Activated naive CD8-positive, alpha-beta T cell treated with anti-CD3 and anti-CD28 coated beads for 36 hours (primary cell): ENCODE measurements around the gene SPOCK1. TPM values are rescaled to one million over a fixed set of nuclear protein-coding genes. Genes with fewer than 3 reads are reported as not detected.

Source experiments
- DNase-seq: peaks from one replicate; pipeline ENCODE4 v3.0.0; 2021
- H3K27ac Mint-ChIP-seq: one replicate; pipeline ENCODE4 v1.8.0; 2022; ENCODE audit warnings: mild to moderate bottlenecking, moderate library complexity, mixed read lengths
- H3K27me3 Mint-ChIP-seq: one replicate; pipeline ENCODE4 v1.8.0; 2022; ENCODE audit warnings: mild to moderate bottlenecking, mixed read lengths
- H3K36me3 Mint-ChIP-seq: one replicate; pipeline ENCODE4 v1.8.0; 2021; ENCODE audit warnings: mild to moderate bottlenecking, mixed read lengths
- H3K4me1 Mint-ChIP-seq: one replicate; pipeline ENCODE4 v1.8.0; 2021; ENCODE audit warnings: mixed read lengths
- H3K4me3 Mint-ChIP-seq: one replicate; pipeline ENCODE4 v1.8.0; 2022; ENCODE audit warnings: mild to moderate bottlenecking, moderate library complexity, mixed read lengths
- H3K9me3 Mint-ChIP-seq: one replicate; pipeline ENCODE4 v1.8.0; 2022; ENCODE audit warnings: mixed read lengths
- total RNA-seq, 2 experiments: library from RNA; stranded (reverse); gene quantifications; one replicate each; pipeline ENCODE4 v1.2.3, GENCODE V29; 2021

SPOCK1 gene
- total RNA-seq, 2 experiments from 2014 or later: 0.12 TPM; not detected in 1

DNA sequence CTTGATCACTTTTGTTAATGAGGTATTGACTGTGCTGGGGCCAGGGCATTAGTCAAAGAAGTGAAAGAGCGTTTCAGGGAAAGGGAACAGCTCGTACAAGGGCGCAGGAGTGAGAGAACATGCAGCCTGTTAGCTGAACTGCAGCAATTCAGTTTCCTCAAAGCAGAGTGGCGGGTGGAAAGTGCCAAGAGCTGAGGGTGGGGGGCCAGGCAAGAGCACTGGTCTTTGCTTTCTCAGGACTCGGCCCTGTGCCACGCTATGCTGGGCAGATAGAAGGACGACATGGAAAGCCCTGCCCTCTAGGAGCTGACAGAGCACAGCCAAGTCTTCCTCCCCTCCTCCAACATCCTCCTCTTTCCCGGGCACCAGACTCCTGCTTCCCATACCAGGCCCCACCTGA lies 304.8 kb downstream of the SPOCK1 start:
- H3K36me3 Mint-ChIP-seq: no peaks in the 10 kb centered on the region
- H3K27ac Mint-ChIP-seq: no peak overlapping the region
- H3K4me3 Mint-ChIP-seq: no peak overlapping the region
- H3K27me3 Mint-ChIP-seq: peaks cover 5% of the 10 kb centered on the region
- H3K9me3 Mint-ChIP-seq: no peaks in the 10 kb centered on the region
- no peaks in the 10 kb centered on the region for H3K4me1 Mint-ChIP-seq
- no peak for DNase-seq

DNA sequence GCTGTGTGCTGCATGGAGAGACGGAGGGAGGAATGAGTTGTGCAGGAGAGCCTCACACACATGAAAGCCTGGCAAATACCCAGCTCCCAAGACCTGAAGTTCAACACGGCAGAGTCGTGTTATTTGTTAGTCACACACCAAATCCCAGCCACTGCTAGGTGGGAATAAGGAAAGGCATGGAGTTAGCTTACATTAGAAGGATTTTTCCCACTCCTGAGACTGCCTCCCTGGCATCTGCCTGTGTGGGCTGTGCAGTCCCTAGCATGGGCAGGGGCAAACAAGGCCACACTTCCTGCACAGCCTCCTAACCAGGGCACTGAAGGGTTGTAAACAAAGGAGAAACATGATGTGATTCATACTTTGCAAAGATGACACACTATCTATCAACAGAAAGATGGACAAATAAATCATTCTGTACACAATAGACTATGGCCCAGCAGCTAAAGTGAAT lies 306.8 kb downstream of the SPOCK1 start:
- no peaks in the 10 kb centered on the region for H3K9me3 Mint-ChIP-seq
- H3K27ac Mint-ChIP-seq: no peak overlapping the region
- H3K36me3 Mint-ChIP-seq: no peaks in the 10 kb centered on the region
- no peak overlapping the region for H3K4me3 Mint-ChIP-seq
- DNase-seq: no peak
- H3K27me3 Mint-ChIP-seq: peaks cover 5% of the 10 kb centered on the region
- no peaks in the 10 kb centered on the region for H3K4me1 Mint-ChIP-seq

DNA sequence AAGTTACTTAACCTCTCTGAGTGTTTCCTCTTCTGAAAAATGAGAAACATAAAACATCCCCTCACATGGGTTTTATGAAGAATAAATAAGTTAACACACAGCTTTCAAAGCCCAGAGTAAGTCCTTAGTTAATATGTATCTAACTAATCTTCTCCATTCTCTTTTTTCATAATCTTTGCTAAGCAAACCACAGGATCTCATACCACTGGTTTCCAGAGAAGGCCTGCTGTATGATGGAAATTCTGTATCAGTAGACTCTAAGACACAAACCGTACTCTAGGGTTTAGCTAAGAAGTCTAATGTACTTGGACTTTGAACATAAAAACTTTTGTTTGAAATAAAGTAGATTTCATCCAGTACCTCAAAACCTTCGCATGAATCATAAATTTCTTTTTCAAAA lies 307.9 kb downstream of the SPOCK1 start:
- H3K4me1 Mint-ChIP-seq: no peaks in the 10 kb centered on the region
- no peaks in the 10 kb centered on the region for H3K36me3 Mint-ChIP-seq
- H3K27me3 Mint-ChIP-seq: peaks cover 5% of the 10 kb centered on the region
- H3K27ac Mint-ChIP-seq: no peak overlapping the region
- no peaks in the 10 kb centered on the region for H3K9me3 Mint-ChIP-seq
- no peak overlapping the region for H3K4me3 Mint-ChIP-seq
- no peak for DNase-seq

DNA sequence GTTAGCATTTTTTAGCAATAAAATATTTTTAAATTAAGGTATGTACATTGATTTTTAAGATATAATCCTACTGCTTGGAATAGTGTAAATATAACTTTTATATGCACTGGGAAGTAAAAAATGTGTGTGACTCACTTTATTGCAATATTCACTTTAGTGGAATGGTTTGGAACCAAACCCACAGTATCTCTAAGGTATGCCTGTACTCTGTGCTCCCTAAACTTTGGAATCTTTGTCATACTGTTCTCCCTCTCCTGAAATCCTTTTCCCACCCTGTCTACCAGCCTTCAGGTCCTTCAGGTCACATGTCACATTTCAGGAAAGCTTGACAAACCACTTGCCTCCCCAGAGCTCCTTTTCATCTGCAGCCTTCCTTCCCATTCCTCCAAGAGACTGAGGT lies 308.7 kb downstream of the SPOCK1 start:
- Mint-ChIP-seq H3K36me3 (no peaks in the 10 kb centered on the region), H3K4me1 (no peaks in the 10 kb centered on the region), H3K9me3 (no peaks in the 10 kb centered on the region), H3K4me3 (no peak overlapping the region), H3K27ac (no peak overlapping the region), H3K27me3 (peaks cover 5% of the 10 kb centered on the region)
- DNase-seq: no peak

DNA sequence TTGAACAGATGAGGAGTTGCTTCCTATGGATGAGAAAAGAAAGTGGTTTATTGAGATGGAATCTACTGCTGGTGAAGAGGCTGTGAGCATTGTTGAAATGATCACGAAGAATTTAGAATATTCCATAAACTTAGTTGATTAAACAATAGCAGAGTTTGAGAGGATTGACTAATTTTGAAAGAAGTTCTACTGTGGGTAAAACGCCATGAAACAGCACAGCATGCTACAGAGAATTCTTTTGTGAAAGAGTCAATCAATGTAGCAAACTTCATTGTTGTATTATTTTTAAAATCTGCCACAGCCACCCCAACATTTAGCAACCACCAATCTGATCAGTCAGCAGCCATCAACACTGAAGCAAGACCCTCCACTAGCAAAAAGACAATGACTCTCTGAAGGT lies 309.1 kb downstream of the SPOCK1 start:
- no peaks in the 10 kb centered on the region for H3K9me3 Mint-ChIP-seq
- peaks cover 5% of the 10 kb centered on the region for H3K27me3 Mint-ChIP-seq
- no peaks in the 10 kb centered on the region for H3K36me3 Mint-ChIP-seq
- no peak overlapping the region for H3K27ac Mint-ChIP-seq
- H3K4me3 Mint-ChIP-seq: no peak overlapping the region
- H3K4me1 Mint-ChIP-seq: no peaks in the 10 kb centered on the region
- DNase-seq: no peak

DNA sequence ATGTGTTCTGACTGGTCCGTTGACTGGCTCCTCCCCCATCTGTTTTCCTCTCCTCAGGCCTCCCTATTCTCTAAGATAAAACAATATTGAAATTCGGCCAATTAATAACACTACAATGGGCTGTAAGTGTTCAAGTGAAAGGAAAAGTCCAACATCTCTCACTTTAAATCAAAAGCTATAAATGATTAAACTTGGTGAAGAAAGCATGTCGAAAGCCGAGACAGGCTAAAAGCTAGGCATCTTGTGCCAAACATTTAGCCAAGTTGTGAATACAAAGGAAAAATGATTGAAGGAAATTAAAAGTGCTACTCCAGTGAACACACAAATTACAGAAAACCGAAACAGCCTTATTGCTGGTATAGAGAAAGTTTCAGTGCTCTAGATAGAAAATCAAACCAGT lies 310.6 kb downstream of the SPOCK1 start:
- Mint-ChIP-seq H3K36me3 (no peaks in the 10 kb centered on the region), H3K27me3 (peaks cover 5% of the 10 kb centered on the region), H3K27ac (no peak overlapping the region), H3K9me3 (no peaks in the 10 kb centered on the region), H3K4me3 (no peak overlapping the region), H3K4me1 (no peaks in the 10 kb centered on the region)
- DNase-seq: no peak

DNA sequence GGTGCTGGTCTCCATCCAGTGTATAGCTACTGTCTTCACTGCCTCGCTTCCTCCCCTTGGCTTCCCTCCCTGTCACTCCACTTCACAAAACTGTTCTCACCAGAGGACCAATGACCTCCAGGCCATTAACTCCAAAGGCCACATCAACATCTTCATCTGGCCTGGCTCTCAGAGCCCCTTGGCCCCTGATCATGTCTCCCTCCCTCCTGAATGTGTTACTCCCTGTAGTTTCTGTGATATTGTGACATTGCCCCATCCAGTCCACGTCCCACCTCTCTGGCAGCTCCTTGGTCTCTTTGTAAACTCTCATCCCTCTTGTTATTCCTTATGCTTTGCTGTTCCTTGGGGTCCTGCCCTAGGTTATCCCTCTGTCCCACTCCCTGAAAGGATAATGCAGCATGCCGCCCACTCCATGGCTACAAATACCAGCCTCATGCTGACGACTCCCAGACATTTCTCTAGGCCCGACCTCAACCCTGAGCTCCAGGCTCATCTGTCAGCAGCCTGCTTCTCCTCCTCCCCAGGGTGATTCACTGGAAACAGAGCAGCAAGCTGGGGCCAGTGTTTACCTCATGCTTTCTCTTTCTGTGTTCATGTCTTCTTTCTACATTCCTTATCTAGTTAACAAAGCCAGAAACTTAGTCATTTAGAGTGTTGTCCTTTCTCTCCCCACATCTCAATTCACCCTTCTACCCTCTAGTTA lies 312.2 kb downstream of the SPOCK1 start:
- H3K4me3 Mint-ChIP-seq: no peak overlapping the region
- DNase-seq: no peak
- H3K9me3 Mint-ChIP-seq: no peaks in the 10 kb centered on the region
- no peaks in the 10 kb centered on the region for H3K36me3 Mint-ChIP-seq
- no peaks in the 10 kb centered on the region for H3K4me1 Mint-ChIP-seq
- H3K27me3 Mint-ChIP-seq: peaks cover 5% of the 10 kb centered on the region
- no peak overlapping the region for H3K27ac Mint-ChIP-seq

DNA sequence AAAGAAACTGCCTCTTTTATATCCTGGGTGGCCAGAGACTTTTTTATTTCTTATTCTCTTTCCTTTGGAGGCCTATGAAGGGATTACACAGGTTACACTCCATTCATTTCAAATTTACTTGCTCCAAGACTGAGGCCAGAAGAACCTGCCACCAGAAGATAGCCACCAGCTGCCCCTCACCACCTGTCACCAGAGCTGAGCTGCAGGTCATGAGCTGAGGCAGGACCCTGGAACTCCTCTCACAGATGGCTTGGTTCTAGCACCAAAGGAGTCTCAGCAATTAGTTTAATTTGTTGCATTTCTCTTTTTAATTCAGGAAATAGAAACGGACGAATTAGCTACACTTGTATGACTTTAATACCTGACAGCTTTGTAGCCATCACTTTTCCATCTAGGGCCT lies 313.9 kb downstream of the SPOCK1 start:
- Mint-ChIP-seq H3K36me3 (no peaks in the 10 kb centered on the region), H3K4me1 (no peaks in the 10 kb centered on the region), H3K4me3 (no peak overlapping the region), H3K27ac (no peak overlapping the region), H3K9me3 (no peaks in the 10 kb centered on the region), H3K27me3 (no peaks in the 10 kb centered on the region)
- DNase-seq: no peak

DNA sequence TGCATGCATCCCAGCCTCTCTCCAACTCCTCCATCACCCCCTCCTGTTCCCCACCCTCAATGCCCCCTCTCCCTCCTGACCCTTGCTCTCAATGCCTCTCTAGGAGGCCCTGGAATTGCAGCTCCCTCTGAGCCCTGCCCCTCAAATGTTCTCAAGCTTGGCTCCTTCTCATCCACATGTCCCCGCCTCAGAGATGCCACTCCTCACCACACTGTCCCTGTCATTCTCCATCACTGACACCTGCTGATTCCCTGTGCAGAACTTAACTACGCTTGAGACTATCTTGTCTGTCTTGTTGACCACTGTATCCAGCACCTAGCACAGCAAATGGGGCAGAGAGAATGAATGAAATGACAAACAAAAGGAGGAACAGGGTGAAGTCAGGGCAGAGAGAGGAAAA lies 314.4 kb downstream of the SPOCK1 start:
- Mint-ChIP-seq H3K27me3 (no peaks in the 10 kb centered on the region), H3K9me3 (no peaks in the 10 kb centered on the region), H3K36me3 (no peaks in the 10 kb centered on the region), H3K4me3 (no peak overlapping the region), H3K4me1 (no peaks in the 10 kb centered on the region), H3K27ac (no peak overlapping the region)
- DNase-seq: no peak

DNA sequence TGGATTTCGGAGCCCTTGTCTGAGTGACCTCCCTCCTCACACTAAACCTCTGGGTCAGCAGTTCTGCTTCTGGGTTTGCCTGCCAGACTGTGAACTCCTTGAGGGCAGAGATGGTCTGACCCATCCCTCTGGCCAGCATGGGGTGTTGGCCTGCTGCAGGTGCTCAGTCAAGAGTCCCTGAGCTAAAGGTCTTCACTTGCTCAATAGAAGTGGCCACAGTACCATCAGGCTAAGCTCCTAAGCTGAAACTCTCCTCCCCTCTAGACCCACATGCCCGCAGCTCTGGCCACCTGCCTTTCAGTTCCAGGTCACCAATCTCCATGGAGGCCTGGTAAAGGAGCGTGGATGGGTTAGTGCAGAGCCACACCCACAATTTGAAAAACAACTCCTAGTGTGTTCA lies 316.6 kb downstream of the SPOCK1 start:
- no peak for DNase-seq
- Mint-ChIP-seq H3K4me3 (no peak overlapping the region), H3K27me3 (peaks cover 8% of the 10 kb centered on the region), H3K9me3 (no peaks in the 10 kb centered on the region), H3K36me3 (no peaks in the 10 kb centered on the region), H3K4me1 (no peaks in the 10 kb centered on the region), H3K27ac (no peak overlapping the region)

DNA sequence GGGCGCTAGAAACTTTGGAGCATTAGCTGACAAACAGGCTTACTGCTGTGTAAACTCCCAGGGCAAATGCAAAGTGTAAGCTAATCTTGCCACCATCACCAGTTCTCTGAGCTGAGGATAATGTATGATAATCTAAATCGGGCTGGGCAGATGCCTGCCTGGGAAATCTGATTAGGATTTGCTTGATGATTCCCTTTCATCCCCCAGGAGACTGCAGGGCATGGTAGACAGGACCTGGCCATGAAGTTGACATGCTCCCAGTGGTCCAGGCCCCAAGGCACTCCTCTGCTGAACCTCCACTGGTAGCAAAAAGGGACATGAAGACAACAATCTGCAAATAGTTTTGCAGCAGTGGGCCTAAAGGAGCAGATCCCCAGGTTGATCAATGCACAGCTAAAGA lies 317.5 kb downstream of the SPOCK1 start:
- Mint-ChIP-seq H3K9me3 (no peaks in the 10 kb centered on the region), H3K27ac (no peak overlapping the region), H3K36me3 (no peaks in the 10 kb centered on the region), H3K4me1 (no peaks in the 10 kb centered on the region), H3K27me3 (peaks cover 11% of the 10 kb centered on the region), H3K4me3 (no peak overlapping the region)
- DNase-seq: no peak

DNA sequence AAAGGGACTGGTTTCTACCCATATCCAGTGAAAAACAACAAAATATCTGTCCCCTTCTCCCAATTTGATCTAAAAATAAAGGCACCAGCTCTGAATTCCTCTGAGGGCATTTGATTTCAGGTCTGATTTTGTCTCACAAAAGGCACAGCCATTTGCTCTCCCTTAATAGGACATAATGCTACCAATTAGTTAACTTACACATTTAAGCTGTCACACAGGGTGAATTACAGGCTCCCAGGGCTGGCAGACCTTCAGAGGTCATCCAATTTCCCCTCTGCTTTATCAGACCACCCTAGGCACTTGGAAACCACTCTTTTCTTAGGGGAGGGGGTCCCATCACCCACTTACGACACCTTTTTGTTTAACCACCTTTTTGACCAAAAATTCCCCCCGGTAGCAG lies 319.9 kb downstream of the SPOCK1 start:
- H3K4me1 Mint-ChIP-seq: no peaks in the 10 kb centered on the region
- DNase-seq: no peak
- no peaks in the 10 kb centered on the region for H3K9me3 Mint-ChIP-seq
- no peak overlapping the region for H3K4me3 Mint-ChIP-seq
- no peaks in the 10 kb centered on the region for H3K36me3 Mint-ChIP-seq
- H3K27ac Mint-ChIP-seq: no peak overlapping the region
- H3K27me3 Mint-ChIP-seq: peaks cover 11% of the 10 kb centered on the region

DNA sequence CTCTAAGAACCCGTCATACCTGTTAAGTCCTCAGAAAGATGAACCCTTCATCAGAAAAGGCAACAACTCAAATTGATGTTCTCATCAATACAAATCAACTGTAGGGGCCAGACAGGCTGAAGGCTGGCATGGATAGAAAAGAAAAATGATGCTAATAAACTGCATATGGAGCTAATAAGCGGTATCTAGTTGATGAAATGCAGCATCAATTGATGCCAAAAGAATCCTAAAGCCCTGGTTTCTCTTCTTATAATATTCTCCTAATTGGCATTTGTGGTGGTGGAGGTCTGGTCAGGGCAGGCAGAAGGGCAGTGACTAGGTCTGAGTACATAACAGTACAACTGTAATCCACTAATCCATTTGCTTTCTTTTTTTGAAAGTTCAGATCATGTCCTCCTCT lies 322.5 kb downstream of the SPOCK1 start:
- DNase-seq: no peak
- Mint-ChIP-seq H3K27ac (no peak overlapping the region), H3K9me3 (no peaks in the 10 kb centered on the region), H3K4me3 (no peak overlapping the region), H3K4me1 (no peaks in the 10 kb centered on the region), H3K36me3 (no peaks in the 10 kb centered on the region), H3K27me3 (peaks cover 11% of the 10 kb centered on the region)

DNA sequence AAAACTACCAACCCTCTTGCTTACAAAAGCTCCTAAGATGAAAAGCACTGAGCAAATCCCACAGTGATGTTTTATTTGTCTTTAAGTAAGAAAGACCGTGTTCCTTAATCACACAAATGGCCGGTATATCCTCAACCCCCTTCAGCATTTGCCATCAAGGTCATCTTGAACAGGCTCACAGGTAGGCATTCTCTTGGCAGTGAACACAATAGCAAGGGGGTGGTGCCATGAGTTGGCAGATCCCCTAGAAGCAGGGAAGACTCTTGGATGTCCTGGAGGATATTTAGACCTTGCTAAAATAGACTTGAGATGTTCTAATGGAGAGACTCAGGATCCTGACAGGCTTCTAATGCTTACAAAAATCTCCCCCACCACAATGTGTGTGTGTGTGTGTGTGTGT lies 323.0 kb downstream of the SPOCK1 start:
- peaks cover 11% of the 10 kb centered on the region for H3K27me3 Mint-ChIP-seq
- H3K9me3 Mint-ChIP-seq: no peaks in the 10 kb centered on the region
- H3K4me1 Mint-ChIP-seq: no peaks in the 10 kb centered on the region
- no peak overlapping the region for H3K4me3 Mint-ChIP-seq
- H3K36me3 Mint-ChIP-seq: no peaks in the 10 kb centered on the region
- H3K27ac Mint-ChIP-seq: no peak overlapping the region
- DNase-seq: no peak

DNA sequence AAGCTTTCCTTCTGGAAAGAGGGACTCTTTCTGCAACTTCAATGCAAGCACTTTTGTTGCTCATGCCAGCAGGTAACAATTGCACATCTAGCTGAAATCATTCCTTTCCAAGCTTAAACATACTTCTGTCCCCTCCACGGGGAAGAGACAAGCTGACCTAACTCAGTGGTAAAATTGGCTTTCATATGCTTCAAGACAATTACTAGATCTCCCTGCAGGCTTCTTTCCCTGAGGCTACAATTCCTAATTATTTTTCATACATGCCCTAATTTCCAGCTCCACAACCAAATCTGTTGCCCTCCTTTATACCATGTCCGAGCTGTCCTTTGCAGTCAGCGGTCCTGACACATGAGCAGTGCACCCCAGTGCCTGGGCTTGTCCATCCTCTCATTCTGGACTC lies 324.9 kb downstream of the SPOCK1 start:
- no peaks in the 10 kb centered on the region for H3K4me1 Mint-ChIP-seq
- peaks cover 10% of the 10 kb centered on the region for H3K27me3 Mint-ChIP-seq
- no peaks in the 10 kb centered on the region for H3K36me3 Mint-ChIP-seq
- DNase-seq: no peak
- no peak overlapping the region for H3K27ac Mint-ChIP-seq
- H3K4me3 Mint-ChIP-seq: no peak overlapping the region
- H3K9me3 Mint-ChIP-seq: no peaks in the 10 kb centered on the region

DNA sequence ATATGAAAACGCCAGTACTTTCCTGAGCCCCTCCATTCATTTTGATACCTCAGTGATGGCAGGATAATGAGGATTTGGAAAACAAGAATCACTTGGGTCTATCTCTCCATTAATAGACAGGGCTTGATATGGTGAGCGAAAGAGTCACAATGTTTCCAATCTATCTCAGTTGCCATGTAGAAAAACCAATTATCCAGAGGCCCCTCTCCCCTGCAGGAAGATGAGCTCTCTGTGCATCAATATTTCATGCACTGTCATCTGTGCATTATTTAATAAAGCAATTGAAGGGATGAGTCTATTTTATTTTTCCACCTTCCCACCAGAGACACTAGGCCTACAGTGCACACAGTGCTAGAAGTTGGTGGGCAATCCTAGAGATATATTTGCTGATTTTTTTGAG lies 326.9 kb downstream of the SPOCK1 start:
- no peaks in the 10 kb centered on the region for H3K36me3 Mint-ChIP-seq
- no peak overlapping the region for H3K4me3 Mint-ChIP-seq

More for the DNA sequence above, 326.9 kb downstream of the SPOCK1 start:
- no peaks in the 10 kb centered on the region for H3K27me3 Mint-ChIP-seq
- no peak overlapping the region for H3K27ac Mint-ChIP-seq
- no peaks in the 10 kb centered on the region for H3K4me1 Mint-ChIP-seq
- no peak for DNase-seq
- no peaks in the 10 kb centered on the region for H3K9me3 Mint-ChIP-seq
